Cardiac fibroblast (primary cell): ENCODE data around the gene CEP162.
"Not testable (repeated sequence)": the region's sequence is repeated elsewhere in the genome, so short reads cannot be mapped to it uniquely, and the experiment has no call there.

Experiments
- DNase-seq, 2 donors: peaks; one replicate each; pipeline versions ENCODE4 v3.0.0 to v3.0.0-alpha.2; 2010; ENCODE audit warnings: low read depth in 2 of 2
- H3K4me3 ChIP-seq, 2 donors: replicated peaks in 1 of 2; 1 replicate in 1 of 2; 2 replicates in 1 of 2; pipeline ENCODE4 v1.5.1; 2011; ENCODE audit warnings: low read depth in 2 of 2, low read length in 2 of 2, mild to moderate bottlenecking in 2 of 2, moderate library complexity in 1 of 2
- CTCF ChIP-seq: IDR thresholded peaks from one replicate; pipeline ENCODE4 v1.5.1; 2011; ENCODE audit warnings: low read depth, mild to moderate bottlenecking, low read length, inconsistent platforms

The CEP162 gene

DNA sequence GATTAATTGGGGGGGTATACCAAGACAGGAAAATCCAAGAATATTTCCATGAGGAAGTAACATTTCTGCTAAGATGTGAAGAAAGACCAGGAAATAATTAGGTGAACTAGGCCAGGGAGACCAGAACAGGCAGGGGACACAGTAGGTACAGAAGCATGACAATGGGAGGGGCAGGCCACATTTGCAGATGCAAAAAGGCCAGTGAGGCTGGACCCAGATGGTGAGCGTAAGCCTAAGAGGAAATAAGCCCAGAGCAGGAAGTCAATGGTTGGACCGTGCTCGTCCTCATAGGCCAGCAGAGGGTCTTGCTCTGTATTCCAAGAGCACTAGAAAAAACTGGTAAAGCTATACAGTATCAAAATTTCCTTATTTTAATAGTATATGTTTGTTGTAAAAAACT lies 9.4 kb downstream of the CEP162 start:
- DNase-seq = no peak
- no peak for TF ChIP-seq CTCF
- H3K4me3 ChIP-seq = no peak overlapping the region

- TF ChIP-seq CTCF = no peak
- no peak for DNase-seq
- H3K4me3 ChIP-seq = no peak overlapping the region
These were observed 14.2 kb downstream of the CEP162 start for GRCh38 chr6:84213217-84213616.

DNA sequence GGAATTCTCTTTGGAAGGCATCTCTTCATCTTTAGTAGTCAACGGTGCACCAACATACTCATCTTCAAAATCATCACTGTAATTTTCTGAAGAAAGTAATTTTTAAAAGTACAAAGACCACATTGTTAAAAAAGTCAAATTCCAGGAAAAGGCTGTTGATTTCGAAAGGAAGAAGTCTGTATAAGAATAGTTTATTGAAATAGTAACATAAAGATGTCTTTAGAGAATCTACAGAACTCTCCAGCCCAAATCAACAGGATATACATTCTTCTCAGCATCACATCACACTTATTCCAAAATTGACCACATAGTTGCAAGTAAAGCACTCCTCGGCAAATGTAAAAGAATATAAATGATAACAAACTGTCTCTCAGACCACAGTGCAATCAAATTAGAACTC lies 23.4 kb downstream of the CEP162 start:
- no peak for DNase-seq
- no peak for TF ChIP-seq CTCF
- H3K4me3 ChIP-seq = no peak overlapping the region

DNA sequence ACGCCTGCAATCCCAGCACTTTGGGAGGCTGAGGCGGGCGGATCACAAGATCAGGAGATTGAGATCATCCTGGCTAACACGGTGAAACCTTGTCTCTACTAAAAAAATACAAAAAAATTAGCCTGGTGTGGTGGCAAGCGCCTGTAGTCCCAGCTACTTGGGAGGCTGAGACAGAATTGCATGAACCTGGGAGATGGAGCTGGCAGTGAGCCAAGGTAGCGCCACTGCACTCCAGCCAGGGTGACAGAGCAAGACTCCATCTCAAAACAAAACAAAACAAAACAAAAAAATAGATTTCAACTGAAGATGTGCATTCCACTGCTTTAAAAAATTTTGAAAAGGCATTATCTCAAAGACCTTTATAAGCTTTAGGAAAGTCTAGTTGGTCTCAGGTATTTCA lies 27.5 kb downstream of the CEP162 start:
- DNase-seq, H3K4me3 ChIP-seq: not testable (repeated sequence)

GRCh38 chr6:84197708-84198107 lies 29.7 kb downstream of the CEP162 start:
- DNase-seq = no peak
- no peak for TF ChIP-seq CTCF
- no peak overlapping the region for H3K4me3 ChIP-seq

GRCh38 chr6:84193114-84193708 lies 34.2 kb downstream of the CEP162 start:
- no peak for TF ChIP-seq CTCF
- DNase-seq = peak; percentile 19 to 78

DNA sequence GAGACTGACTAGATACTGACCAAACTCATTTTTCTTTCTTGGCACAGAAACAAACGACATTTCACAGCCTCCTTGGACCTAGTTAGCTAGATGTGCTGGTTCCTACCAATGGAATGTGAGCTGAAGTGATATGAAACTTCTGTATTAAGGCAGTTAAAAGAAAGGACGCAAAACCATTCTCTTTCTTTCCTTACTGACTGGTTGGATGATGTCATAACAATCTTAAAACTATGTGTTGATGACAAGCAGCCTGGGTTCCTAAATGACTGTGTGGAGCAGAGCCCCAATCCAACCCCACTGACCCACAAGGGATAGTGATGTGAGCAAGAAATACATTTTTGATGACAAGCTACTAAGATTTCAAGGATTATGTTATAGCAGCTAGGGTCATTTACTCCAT lies 35.6 kb downstream of the CEP162 start:
- H3K4me3 ChIP-seq = no peak overlapping the region
- TF ChIP-seq CTCF = no peak
- no peak for DNase-seq

More at GRCh38 chr6:84193114-84193708, 34.2 kb downstream of the CEP162 start:
- no peak overlapping the region for H3K4me3 ChIP-seq

DNA sequence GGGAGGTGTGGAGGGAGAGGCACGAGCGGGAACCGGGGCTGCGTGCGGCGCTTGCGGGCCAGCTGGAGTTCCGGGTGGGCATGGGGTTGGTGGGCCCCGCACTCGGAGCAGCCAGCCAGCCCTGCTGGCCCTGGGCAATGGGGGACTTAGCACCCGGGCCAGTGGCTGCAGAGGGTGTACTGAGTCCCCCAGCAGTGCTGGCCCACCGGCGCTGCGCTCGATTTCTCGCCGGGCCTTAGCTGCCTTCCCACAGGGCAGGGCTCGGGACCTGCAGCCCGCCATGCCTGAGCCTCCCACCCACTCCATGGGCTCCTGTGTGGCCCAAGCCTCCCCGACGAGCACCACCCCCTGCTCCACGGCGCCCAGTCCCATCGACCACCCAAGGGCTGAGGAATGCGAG lies 38.1 kb downstream of the CEP162 start:
- not testable (repeated sequence) for DNase-seq

More for the DNA sequence above, 38.1 kb downstream of the CEP162 start:
- not testable (repeated sequence) for H3K4me3 ChIP-seq
